Natural killer cell (primary cell): ENCODE results near the gene OBSCN. TPM values are rescaled to one million over a fixed set of nuclear protein-coding genes. Genes with fewer than 3 reads are reported as not detected.
A peak's percentile ranks its signal among the peaks of the same experiment; 100 is the strongest.

Source experiments
- ATAC-seq, 3 donors: fragments of 150-1000 bp in 2 of 3; fragments of 200-7000 bp in 1 of 3; cut with Tn5 transposase; 1 replicate in 1 of 3; 2 replicates in 2 of 3; pipeline ENCODE4 v1.10.0; 2021; ENCODE audit warnings: mild to moderate bottlenecking in 2 of 3, moderate library complexity in 2 of 3
- DNase-seq, 2 donors: peaks; one replicate each; pipeline versions ENCODE4 v3.0.0 to v3.0.0-alpha.2; 2013 to 2021; ENCODE audit warnings: mixed read lengths in 1 of 2
- H3K27ac ChIP-seq: one replicate; pipeline ENCODE4 v1.5.1; 2013; ENCODE audit warnings: mild to moderate bottlenecking, low read length
- H3K27me3 ChIP-seq: one replicate; pipeline ENCODE4 v1.6.1; 2013; ENCODE audit warnings: low read length; ENCODE audit not compliant: control insufficient read depth, insufficient read depth
- H3K36me3 ChIP-seq: one replicate; pipeline ENCODE4 v1.6.1; 2013; ENCODE audit warnings: low read length; ENCODE audit not compliant: control insufficient read depth, insufficient read depth
- H3K4me1 ChIP-seq: one replicate; pipeline ENCODE4 v1.6.1; 2013; ENCODE audit warnings: low read length; ENCODE audit not compliant: control insufficient read depth, insufficient read depth
- H3K4me3 ChIP-seq: one replicate; pipeline ENCODE4 v1.5.1; 2013; ENCODE audit warnings: low read length
- H3K9me3 ChIP-seq: one replicate; pipeline ENCODE4 v1.6.1; 2013; ENCODE audit warnings: low read length; ENCODE audit not compliant: control insufficient read depth, insufficient read depth
- H3K27ac Mint-ChIP-seq, 2 donors: one replicate each; pipeline ENCODE4 v1.8.0; 2022; ENCODE audit warnings: mild to moderate bottlenecking in 2 of 2, mixed read lengths in 2 of 2, moderate library complexity in 1 of 2
- H3K27me3 Mint-ChIP-seq, 2 donors: one replicate each; pipeline ENCODE4 v1.8.0; 2022; ENCODE audit warnings: low read depth in 2 of 2, mixed read lengths in 2 of 2
- H3K36me3 Mint-ChIP-seq: one replicate; pipeline ENCODE4 v1.8.0; 2022; ENCODE audit warnings: mixed read lengths
- H3K4me1 Mint-ChIP-seq, 2 donors: one replicate each; pipeline ENCODE4 v1.8.0; 2022; ENCODE audit warnings: mixed read lengths in 2 of 2
- H3K4me3 Mint-ChIP-seq: one replicate; pipeline ENCODE4 v1.8.0; 2022; ENCODE audit warnings: mild to moderate bottlenecking, moderate library complexity, mixed read lengths
- H3K9me3 Mint-ChIP-seq, 2 donors: one replicate each; pipeline ENCODE4 v1.8.0; 2022; ENCODE audit warnings: mixed read lengths in 2 of 2
- CTCF ChIP-seq: fragments of 200-600 bp; IDR thresholded peaks from one replicate; pipeline ENCODE4 v1.8.0; 2022; ENCODE audit warnings: antibody characterized with exemption
- WGBS: methylation state at CpG from one replicate; pipeline ENCODE4 v1.1.7; 2013; ENCODE audit warnings: missing lambda C conversion rate; ENCODE audit not compliant: insufficient coverage; 5-methylcytosine and 5-hydroxymethylcytosine counted together
- intact Hi-C: fragments of 100-400 bp; cut with micrococcal nuclease; formaldehyde crosslinking; loops from one replicate; pipeline ENCODE4 v1.14.2; 2022
- total RNA-seq, 4 donors: library from RNA; stranded (reverse); fragments of 120-200 nt in 1 of 4; gene quantifications; one replicate each; pipeline versions ENCODE4 v1.2.3 to v1.2.4, GENCODE V29; 2013 to 2022

Gene OBSCN
- total RNA-seq, 3 donors from 2014 or later (not counting 1 experiment from before 2014, with no cell fraction given), result 9.6 to 30.0 (median 14.3) TPM

GRCh38 chr1:228176461-228177182 lies 31.2 kb upstream of the OBSCN start:
- peaks cover 2% of the 10 kb centered on the region for H3K9me3 ChIP-seq
- no peak for TF ChIP-seq CTCF
- Mint-ChIP-seq H3K27ac (no peak overlapping the region), H3K9me3 (no peaks in the 10 kb centered on the region), H3K27me3 (no peaks in the 10 kb centered on the region), H3K4me1 (peaks cover 23 to 28% of the 10 kb centered on the region in 2 donors), H3K36me3 (no peaks in the 10 kb centered on the region), H3K4me3 (no peak overlapping the region)
- no peak overlapping the region for H3K27ac ChIP-seq
- H3K27me3 ChIP-seq, result no peaks in the 10 kb centered on the region
- H3K4me1 ChIP-seq, result peaks cover 15% of the 10 kb centered on the region
- intact Hi-C loops, result no loop called here
- H3K36me3 ChIP-seq, result peaks cover 2% of the 10 kb centered on the region
- DNase-seq, result no peak
- H3K4me3 ChIP-seq, result no peak overlapping the region
- 95% methylated on average over 19 of the region's 19 CpGs for WGBS
- ATAC-seq, result no peak

GRCh38 chr1:228177183-228177475 lies 30.7 kb upstream of the OBSCN start:
- no peak overlapping the region for H3K4me3 Mint-ChIP-seq
- H3K27me3 Mint-ChIP-seq, result no peaks in the 10 kb centered on the region
- Histone ChIP-seq H3K4me3 (no peak overlapping the region), H3K27me3 (no peaks in the 10 kb centered on the region), H3K4me1 (peaks cover 19% of the 10 kb centered on the region), H3K27ac (no peak overlapping the region), H3K36me3 (peaks cover 2% of the 10 kb centered on the region), H3K9me3 (peaks cover 2% of the 10 kb centered on the region)
- ATAC-seq (no peak), DNase-seq (no peak)
- TF ChIP-seq CTCF, result no peak
- WGBS, result 91% methylated on average over 5 of the region's 5 CpGs
- no peaks in the 10 kb centered on the region for H3K36me3 Mint-ChIP-seq
- intact Hi-C loops, result no loop called here
- peaks cover 26 to 28% of the 10 kb centered on the region in 2 donors for H3K4me1 Mint-ChIP-seq
- no peaks in the 10 kb centered on the region for H3K9me3 Mint-ChIP-seq
- H3K27ac Mint-ChIP-seq, result peak overlapping the region in 1 of 2 donors; percentile 33

GRCh38 chr1:228177721-228178710 lies 29.8 kb upstream of the OBSCN start:
- peaks cover 19 to 21% of the 10 kb centered on the region in 2 donors for H3K4me1 Mint-ChIP-seq
- ATAC-seq (peak in 1 of 3 donors; percentile 42), DNase-seq (no peak)
- H3K36me3 ChIP-seq, result peaks cover 2% of the 10 kb centered on the region
- no peak for TF ChIP-seq CTCF
- H3K36me3 Mint-ChIP-seq, result no peaks in the 10 kb centered on the region
- H3K27me3 ChIP-seq, result no peaks in the 10 kb centered on the region
- WGBS, result 83% methylated on average over 11 of the region's 12 CpGs
- H3K27me3 Mint-ChIP-seq, result no peaks in the 10 kb centered on the region
- no peak overlapping the region for H3K27ac ChIP-seq
- H3K4me3 Mint-ChIP-seq, result peak overlapping the region; percentile 38
- no peaks in the 10 kb centered on the region for H3K9me3 Mint-ChIP-seq
- H3K27ac Mint-ChIP-seq, result peak overlapping the region; percentile 33 to 64
- peaks cover 24% of the 10 kb centered on the region for H3K4me1 ChIP-seq
- H3K4me3 ChIP-seq, result no peak overlapping the region
- intact Hi-C loops, result no loop called here
- H3K9me3 ChIP-seq, result peaks cover 2% of the 10 kb centered on the region
